ENCODE results near the gene CLDN10.
"Not testable (repeated sequence)": the region's sequence is repeated elsewhere in the genome, so short reads cannot be mapped to it uniquely, and the experiment has no call there.

The CLDN10 gene

DNA sequence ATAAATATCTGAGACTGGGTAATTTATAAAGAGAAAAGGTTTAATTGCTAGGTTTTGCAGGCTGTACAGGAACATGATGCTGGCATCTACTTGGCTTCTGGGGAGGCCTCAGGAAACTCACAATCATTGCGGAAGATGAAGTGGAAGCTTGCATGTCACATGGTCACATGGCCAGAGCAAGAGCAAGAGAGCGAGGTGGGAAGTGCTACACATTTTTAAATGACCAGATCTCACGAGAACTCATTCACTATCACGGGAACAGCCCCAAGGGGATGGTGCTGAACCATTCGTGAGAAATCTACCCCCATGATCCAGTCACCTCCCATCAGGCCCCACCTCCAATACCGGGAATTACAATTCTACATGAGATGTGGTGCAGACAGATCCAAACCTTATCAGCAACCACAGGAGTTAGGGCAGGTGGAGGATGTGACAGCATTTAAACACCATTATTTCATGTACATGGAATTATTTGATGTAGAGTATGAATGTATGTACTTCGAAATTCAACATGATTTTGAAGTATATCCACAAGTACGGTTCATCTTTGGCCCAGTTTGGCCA lies 10.5 kb upstream of the CLDN10 start:
- DNase-seq, result no peak

GRCh38 chr13:95544293-95544692 lies 8.2 kb upstream of the CLDN10 start:
- no peak for DNase-seq

- no peak for DNase-seq
Observed at GRCh38 chr13:95546919-95547318, 5.6 kb upstream of the CLDN10 start.

GRCh38 chr13:95547531-95548167 lies 4.9 kb upstream of the CLDN10 start:
- no peak for DNase-seq

DNA sequence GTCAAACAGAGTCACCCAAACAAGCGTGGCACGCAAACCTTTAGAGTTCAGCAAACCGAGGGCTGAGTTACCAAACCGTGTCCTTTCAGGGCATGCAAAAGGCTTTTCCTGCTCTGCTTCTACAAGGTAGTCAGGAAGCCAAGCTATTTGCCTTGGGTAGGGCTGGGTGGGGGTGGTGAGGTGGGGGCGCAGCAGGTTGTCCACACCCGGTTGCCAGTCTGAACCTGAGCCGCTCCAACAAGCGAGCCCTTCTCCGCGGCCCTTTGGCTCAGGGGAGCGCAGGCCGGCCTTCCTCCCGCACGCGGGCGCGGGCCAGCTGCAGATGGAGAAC lies 347 bp upstream of the CLDN10 start:
- no peak for DNase-seq

DNA sequence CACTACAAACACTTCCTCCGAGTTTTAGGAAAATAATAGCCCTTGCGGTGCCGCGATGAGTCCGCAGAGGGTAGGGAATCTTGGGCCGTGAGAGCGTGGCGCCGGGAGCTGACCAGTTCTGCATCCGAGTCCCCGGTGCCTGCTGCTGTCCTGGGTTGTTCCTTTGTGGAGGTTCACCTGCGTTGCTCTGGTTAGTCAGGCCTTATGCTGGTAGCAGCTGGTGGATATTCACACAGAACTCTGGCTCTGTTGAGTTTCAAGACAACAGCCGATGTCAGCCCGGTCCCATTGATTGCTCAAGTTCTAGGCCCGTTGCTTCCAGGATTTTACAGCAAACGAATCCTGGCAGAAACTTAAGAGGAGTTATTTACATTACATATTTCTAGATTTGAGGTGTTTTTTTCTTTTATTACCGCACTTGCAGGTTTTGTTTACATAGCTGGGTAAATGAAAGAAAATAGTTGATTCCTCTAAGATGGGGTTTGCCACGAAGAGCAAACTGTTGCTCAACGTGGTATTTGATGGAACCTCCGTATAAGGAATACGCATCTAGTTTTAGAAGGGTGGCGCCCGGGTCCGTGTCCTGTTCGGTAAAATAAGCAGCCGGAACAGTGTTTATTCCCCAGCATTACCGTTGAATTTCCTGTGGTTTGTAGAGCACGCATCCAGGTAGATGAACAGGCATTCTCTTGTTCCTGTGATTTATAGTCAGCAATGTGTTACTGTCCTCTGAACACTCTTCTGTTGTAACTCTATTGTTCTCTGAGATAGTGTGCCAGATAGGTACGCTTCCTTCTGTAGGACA lies 1.3 kb downstream of the CLDN10 start:
- DNase-seq, result no peak

DNA sequence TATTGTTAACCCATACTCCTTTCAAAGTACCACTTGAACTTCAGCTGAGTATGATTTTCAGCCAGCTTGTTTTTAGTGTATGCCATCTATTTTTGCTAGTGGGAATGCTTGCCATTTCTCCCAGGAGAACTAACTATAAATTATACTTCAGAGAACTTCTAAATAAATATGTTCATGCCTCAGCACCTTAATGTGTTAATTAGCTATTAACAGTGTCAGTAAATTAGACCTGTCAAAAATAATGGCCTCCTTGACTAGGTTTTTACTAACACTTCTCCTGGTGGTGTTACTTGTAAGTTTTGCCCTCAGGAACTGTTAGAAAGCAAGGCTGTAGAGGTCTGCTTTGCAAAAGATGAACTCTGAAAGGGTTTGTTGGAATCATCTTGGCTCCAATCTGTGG lies 4.5 kb downstream of the CLDN10 start:
- DNase-seq, result no peak

GRCh38 chr13:95559100-95559499 lies 6.6 kb downstream of the CLDN10 start:
- no peak for DNase-seq

DNA sequence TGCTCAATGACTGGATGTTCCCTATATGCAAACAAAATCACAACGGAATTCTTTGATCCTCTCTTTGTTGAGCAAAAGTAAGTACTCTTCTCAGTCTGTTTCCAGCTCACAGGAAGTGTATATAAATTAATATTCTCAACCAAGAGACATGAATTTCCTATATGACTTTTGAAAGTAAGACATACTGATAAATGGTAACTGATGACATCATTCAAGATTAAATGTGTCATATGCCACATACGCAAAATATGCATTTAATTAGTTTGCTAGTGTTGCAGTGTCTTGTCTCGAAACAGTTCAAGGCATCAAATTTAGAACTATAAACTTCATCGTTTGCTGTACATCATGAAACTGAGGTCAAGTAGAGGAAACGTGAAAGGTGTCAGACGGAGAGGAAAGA lies 7.9 kb downstream of the CLDN10 start:
- DNase-seq, result no peak

DNA sequence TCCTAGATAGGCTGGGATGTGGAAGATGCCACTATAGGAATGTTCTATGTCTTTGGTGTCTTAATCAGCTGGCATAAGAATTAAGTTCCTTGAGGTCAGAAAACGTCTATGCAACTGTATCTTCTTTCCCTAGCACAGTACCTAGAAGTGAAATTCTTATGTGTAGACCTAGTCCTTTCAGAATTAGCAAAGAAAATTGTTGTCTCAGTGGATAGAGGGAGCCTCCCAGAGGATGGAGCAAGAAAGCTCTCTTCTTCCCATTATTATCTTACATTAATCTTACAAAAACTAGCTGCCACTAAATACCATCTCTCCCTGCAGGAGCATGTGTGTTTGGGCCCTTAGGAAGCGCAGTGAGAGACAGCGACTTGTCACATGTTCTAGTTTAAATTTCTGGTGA lies 11.6 kb downstream of the CLDN10 start:
- no peak for DNase-seq

DNA sequence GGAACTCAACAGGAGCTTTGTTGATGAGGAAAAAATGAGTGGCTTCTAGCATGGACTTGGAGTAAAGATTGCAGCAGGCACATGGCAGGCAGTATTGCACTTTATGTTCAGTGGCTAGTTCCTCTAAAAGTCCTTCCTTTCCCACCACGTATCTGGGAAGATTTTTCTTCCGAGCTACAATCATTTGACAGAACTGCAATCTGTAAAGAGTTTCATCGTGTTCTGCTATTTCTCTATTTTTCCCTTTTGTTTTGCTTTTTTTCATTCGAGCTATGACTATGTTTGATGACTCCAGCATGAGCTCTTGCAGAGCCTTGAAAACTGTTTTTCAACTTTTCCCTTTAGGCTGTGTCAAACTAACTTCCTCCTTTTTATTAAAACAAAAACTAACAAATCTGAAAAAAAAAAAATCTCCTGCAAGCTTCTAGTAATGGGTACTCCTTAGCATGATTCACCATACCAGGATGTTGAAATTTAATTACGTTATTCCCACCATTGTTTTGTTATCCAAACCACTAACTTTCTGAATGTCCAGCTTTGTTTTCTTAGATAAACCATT lies 12.3 kb downstream of the CLDN10 start:
- no peak for DNase-seq

DNA sequence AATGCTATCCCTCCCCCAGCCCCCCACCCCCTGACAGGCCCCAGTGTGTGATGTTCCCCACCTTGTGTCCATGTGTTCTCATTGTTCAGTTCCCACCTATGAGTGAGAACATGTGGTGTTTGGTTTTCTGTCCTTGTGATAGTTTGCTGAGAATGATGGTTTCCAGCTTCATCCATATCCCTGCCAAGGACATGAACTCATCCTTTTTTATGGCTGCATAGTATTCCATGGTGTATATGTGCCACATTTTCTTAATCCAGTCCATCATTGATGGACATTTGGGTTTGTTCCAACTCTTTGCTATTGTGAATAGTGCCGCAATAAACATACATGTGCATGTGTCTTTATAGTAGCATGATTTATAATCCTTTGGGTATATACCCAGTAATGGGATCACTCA lies 13.2 kb downstream of the CLDN10 start:
- DNase-seq, result not testable (repeated sequence)

GRCh38 chr13:95568131-95568530 lies 15.6 kb downstream of the CLDN10 start:
- no peak for DNase-seq

DNA sequence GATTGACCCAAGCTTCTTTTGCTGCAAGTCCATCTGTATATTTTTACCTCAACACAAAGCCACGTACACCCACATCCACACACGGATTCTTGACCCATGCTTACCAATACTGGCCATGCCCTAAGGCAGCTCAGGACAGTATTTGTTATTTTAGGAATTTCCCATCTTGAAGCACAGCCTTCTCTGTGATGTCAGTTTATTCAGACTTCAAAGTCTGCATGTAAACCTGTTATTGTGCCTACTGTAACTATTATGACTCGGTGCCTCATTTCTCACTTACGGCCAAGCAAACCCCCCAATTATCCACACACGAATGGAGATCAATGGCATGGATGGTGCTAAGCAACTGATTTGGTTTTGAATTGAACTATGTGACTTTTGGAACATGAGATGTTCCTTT lies 17.5 kb downstream of the CLDN10 start:
- DNase-seq, result no peak

GRCh38 chr13:95571941-95572340 lies 19.4 kb downstream of the CLDN10 start:
- no peak for DNase-seq

GRCh38 chr13:95573221-95573620 lies 20.7 kb downstream of the CLDN10 start:
- DNase-seq, result no peak

DNA sequence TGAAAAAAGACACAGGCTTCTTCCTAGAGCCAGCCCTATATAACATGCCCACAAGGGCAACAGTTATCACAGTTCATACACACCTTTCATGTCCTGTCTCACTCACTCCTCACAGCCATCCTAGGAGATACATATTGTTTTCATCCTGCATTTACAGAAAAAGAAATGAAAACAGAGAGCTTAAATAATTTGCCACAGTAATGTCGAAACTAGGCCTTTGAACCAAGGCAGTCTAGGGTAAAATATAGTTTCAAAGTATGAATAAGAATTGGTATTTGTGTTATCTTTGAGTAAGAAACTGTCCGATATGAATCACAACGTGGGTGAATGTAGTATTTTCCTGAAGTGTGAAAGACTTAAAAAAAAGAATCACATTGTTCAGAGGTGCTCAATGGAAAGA lies 26.8 kb downstream of the CLDN10 start:
- no peak for DNase-seq

DNA sequence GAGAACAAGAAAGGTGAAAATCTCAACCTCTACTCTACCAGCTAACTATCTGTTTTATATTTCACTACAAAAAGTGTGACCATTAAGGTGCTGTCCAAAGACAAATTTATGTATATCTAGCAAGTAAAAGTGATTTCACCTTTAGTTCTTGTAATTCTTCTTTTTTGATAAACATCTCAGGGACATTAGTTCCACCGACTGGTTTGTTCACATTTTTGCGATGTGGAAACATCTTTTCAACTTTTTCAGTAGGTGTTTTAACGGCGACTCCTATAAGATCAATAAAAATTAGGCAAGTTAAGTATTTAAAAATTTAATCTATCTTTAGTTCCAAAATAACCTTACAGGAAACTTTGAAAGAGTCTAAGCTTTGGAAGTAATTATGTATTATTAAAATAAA lies 33.3 kb downstream of the CLDN10 start:
- DNase-seq, result no peak

DNA sequence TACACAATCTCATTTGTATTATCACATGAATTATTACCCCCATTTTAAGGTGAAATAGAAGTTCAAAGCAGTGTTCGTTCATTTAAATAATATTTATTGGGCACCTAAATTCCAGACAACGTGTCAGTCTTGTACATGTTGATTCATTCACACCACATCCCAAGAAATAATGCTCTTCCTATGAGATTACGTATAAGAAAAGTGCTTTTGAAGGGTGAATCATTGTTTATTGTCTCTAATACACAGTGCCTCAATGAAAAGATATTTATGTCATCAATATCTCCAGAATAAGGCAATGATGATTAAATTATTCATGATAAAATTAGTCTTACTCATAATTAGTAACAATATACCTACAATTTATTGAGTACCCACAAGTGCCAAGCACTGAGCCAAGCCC lies 35.6 kb downstream of the CLDN10 start:
- DNase-seq, result no peak

DNA sequence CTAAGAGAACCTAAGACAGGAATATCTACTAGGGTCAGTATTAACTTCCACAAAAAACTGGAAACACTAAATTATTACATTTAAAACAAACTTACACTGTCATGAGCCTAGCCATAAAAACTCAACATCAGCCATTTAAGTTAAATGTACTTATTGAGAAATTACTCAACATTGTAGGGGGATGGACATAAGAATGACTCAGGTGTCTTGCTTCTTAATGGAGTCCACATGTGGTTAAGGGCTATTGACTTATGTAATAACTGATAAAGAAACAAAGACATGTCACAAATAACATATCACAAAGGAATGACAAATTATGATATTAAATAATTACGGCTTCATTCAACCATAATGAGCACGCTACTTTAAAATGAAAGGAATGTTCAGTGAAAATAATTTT lies 36.2 kb downstream of the CLDN10 start:
- no peak for DNase-seq

GRCh38 chr13:95593462-95593861 lies 40.9 kb downstream of the CLDN10 start:
- DNase-seq, result no peak

GRCh38 chr13:95596701-95597100 lies 44.2 kb downstream of the CLDN10 start:
- DNase-seq, result no peak

GRCh38 chr13:95601216-95601615 lies 48.7 kb downstream of the CLDN10 start:
- DNase-seq, result no peak

- DNase-seq, result no peak
Observed at GRCh38 chr13:95601906-95602305, 49.4 kb downstream of the CLDN10 start.

Data from left hindlimb (tissue), 1 donor.